GM18519 (cell line): ENCODE measurements around the gene NLGN1.
"Not testable (repeated sequence)": the region's sequence is repeated elsewhere in the genome, so short reads cannot be mapped to it uniquely, and the experiment has no call there.

Experiments
- ATAC-seq: cut with Tn5 transposase; IDR thresholded peaks from one replicate; pipeline ENCODE4 v1.9.1; 2021; ENCODE audit warnings: mild to moderate bottlenecking, moderate library complexity; ENCODE audit not compliant: unreplicated experiment, low FRiP score

The NLGN1 gene

DNA sequence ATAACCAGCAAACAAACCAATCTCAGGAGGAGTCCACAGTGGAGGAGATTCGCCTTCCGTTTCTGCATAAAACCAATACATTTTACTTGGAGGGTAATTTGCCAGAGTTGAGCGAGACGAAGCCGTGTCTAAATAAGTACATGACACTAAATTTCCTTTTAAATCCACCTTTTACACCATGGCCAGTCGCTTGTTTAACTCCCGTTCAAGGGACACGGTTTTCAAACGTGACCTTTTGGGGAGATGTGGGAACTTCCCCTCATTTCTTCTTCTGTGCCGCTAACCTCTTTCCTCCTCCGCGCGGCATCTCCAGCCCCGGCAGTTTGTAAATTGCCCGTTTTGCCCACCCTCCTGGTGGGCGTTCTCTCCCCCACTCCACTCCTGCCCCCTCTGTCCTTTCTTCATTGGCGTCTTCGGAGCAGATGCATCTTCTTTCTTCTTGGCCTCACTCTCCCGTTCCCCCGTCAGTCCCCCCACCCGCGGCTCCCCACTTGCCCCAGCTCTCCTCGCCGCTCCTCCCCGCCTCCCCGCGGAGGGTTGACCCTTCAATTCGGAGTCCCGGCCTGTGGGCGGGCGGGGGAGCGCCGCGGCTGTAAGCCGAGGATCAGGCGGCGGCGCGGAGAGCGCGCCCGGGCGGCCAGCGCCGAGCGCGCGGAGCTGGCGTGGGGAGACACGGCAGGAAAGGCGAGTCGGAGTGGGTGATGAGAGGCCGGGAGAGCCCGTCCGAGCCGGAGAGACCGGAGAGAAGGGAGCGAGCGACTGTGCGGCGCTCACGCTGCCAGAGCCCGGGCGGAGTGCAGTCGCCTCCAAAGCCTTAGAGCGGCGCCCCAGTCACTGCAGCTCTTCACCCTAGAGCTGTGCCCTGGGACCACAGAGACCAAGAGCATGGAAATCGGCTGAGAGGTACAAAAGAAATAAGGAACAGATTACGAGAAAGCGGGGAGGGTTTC, at the start of gene NLGN1:
NLGN1 (plus strand) TSS at position 584 of the 950 bp plus-strand sequence.
- no peak for ATAC-seq

DNA sequence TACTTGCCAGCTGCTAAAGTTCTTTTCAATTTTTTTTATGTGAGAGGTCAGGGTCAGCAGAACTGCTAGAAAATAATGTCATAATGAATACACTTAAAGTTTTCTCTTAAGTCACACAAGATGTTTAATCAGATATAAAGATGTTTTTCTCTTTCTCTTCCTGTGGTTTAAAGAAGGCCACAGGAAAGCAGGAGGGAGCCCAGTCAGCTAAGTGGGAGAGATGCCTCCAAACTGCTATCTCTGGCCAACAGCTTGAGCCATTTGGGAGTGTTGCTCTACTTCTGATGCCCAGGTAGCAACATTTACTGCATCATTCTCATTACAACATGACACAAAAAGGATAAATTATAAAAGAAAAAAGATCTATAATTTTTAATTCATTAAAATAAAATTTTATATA, 45.7 kb upstream of the NLGN1 start:
- no peak for ATAC-seq

DNA sequence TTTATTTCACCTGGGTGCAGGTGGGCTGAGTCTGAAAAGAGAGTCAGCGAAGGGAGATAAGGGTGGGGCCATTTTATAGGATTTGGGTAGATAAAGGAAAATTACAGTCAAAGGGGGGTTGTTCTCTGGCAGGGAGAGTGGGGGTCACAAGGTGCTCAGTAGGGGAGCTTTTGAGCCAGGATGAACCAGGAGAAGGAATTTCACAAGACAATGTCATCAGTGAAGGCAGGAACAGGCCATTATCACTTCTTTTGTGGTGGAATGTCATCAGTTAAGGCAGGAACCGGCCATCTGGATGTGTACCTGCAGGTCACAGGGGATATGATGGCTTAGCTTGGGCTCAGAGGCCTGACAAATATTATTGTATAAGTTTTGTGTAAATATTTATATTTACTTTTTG, 44.4 kb upstream of the NLGN1 start:
- not testable (repeated sequence) for ATAC-seq

DNA sequence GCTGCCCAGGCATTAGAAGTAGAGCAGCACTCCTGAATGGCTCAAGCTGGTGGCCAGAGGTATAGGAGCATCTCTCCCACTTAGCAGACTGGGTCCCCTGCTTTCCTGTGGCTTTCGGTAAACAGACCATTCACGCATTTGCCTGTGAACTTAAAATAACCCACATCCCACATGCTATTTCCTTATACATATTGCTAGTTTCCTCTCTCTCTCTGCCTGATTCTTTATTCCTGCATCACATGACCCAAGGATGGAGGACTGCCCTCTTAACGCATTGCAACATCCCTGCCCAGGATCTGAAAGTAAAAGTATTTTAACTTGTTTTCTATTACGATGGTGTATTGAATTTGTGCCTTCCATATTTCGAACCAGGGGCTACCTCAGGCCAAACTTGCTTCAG, 43.4 kb upstream of the NLGN1 start:
- no peak for ATAC-seq

- ATAC-seq: no peak
Observed at GRCh38 chr3:173371848-173372487, 25.6 kb upstream of the NLGN1 start.

DNA sequence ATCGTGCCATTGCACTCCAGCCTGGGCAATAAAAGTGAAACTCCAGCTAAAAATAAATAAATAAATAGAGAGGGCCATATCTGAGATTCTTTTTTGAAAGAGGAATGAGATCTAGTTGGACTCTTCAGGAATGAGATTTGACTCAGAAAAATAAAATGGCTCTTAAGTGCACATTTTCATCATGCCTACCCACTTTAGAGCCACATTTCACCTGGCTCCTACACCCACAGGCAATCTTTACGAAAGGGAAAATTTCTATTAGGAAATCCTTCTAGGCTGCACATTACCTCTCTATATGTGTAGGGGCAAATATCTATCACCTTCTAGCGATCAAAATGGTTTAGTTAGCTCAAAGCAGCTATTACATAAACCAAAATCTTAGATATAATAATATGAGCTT, 16.9 kb upstream of the NLGN1 start:
- ATAC-seq: no peak

- ATAC-seq: not testable (repeated sequence)
Observed at GRCh38 chr3:173381936-173382335, 15.6 kb upstream of the NLGN1 start.

DNA sequence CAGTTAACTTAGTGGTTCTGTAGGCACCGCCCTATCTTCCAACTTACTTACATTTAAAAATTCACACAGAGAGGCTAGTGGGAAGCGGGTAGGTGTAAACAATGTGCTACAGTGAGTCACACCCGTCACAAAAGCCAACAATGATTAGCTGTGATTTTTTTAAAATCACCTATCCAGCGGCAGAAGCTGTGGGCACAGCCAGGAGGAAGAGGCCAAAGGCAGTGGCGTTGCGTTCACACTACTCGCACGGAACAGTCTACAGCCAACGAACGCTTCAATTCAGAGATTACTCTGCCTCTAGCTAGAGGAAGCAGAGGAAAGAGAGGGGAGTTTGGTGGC, 2.5 kb upstream of the NLGN1 start:
- peak; percentile 34 for ATAC-seq

- ATAC-seq: peak; percentile 96
Observed at GRCh38 chr3:173395412-173396181, 1.9 kb upstream of the NLGN1 start.

DNA sequence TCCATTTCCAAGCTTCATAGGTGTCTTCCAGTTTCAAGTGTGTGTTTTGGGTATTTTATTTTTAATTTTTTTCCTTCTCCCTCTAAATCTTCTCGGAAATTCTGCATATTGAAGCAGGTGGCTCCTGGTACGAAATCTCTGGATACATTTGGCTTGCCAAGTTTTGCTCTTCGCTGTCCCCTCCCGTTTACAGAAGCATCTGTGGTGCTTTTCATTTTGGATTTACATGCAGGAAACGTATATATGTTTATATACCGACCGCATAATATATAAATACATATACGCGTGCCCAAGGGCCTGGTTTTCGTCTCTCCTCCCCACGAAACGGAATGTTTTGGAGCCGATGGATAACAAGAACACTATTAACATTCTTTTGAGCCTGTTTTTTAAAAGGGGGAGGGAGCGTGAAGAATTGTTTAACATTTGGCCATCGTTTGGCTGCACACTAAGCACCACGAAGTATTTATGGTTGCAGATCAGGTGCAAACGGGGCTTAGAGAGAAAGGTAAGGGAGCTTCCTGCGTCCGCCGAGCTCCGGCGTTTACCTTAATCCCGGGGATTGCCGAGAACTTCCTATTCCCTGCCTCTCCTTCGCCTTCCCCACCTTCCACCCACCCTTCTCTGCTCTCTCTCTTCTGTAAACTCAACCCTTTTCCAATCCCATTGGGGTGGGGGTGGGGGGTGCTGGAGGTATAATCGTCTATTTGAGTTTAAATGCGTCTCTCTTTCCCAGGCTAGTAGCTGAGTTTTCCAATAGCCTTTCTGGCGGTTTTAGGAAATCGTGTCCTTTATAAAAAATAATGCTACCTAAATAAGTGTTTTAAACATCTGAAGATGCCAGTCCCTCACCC, 1.1 kb upstream of the NLGN1 start:
- ATAC-seq: no peak

DNA sequence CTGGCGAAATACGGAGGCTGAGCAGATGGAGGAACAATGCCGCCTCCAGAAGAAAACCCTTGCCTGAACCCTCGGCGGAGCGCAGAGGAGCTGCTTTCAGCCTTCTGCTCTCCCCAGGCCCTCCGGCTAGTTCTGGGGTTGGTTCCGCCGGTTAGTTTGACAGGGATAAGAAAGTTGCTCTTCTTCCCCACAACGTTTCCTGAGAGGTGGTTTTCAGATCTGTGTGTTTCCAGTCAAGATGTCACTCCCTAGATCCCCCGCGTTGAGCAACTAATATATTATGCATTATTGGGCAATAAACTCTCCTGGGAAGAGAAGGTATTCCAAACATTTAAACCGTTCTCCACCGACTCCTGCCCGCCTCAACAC, 551 bp downstream of the NLGN1 start:
- no peak for ATAC-seq

- no peak for ATAC-seq
Observed at GRCh38 chr3:173399044-173399443, 1.5 kb downstream of the NLGN1 start.

DNA sequence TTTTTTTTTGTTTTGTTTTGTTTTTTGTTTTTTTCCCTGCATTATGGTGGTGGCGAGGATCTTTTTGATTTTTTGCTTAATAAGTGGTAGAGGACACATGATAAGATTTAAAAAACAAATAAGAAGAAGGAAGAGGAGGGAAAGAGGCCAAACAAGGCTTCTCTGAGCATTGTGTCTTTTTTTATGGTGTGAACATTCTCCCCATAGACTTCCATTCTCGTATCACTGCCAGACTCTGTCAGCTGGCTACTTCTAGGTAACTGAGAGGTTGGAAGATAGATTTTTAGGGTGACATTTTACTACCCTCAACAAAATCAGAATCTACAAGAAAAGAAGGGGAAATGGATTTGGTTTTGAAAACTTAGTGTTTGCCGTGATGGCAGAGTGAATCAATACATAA, 3.8 kb downstream of the NLGN1 start:
- no peak for ATAC-seq

DNA sequence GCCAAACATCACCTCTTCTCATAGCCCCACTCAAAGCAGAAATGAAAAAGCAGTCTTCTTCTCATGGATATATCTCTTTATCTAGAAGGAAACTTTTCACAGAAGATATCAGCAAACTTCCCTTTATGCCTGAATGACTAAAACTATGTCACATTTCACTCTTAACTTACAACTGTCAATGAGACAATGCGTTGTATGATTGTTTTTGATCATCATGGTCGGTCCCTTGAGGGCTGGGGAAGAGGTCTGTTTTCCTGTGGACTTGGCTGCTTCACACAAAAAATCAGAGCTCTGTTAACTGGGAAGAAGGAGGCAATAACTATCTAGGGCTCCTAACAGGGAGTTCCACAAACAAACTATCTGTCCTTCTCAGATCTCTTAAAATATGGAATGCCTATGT, 5.1 kb downstream of the NLGN1 start:
- no peak for ATAC-seq

DNA sequence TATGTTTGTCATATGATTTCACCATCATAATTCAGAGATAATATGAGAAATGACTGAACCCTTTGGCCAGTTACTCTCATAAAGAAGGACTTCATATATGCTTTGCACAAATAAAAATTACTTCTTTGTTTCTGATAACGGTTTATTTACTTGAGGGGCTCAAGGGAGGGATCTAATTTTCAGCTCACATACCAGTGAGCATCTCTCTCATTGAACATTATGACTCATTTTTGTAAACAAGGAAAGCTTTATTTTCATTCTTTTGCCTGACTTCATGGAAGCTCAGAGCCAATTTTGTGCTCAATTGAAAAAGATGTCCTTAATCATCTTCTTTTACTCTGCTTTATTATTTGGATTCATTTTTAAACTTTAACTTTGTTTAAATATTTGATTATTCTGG, 5.8 kb downstream of the NLGN1 start:
- no peak for ATAC-seq

DNA sequence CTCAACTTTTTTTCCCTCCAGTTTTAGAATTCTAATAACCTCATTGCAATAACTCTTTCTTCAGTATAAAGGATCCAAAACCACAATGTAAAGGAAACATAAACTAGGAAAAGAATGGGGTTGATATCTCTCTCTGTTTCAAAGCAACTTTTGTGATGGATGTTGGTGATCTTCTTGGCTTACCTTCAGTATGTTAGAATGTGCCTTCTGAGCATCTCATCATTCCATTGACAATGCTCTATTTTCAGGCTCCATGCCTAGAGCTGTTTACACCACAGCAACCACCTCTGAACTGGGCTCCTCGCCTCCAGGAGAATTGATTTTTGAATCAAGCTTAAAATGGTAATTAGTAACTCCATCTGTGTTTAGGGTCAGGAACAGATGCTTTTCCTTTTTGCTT, 6.6 kb downstream of the NLGN1 start:
- no peak for ATAC-seq

GRCh38 chr3:173410436-173410835, 12.9 kb downstream of the NLGN1 start:
- ATAC-seq: no peak

DNA sequence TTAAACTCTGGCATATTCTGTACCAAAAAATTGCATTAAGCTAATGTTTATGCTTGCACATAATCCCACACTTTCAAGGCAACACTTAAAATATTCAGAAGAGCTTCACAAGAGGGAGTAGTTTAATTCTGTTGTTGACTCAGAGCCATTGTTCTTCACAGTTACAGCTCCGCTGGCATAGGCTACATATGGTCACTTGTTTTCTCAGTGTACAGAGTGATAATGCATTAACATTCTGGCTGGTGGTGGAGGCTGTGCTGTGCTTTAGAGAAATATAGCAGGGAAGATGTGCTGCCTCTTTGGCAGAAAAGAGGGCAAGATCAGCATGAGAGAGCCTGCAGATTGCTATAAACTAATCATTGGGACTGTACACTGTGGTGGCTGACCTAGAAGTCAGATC, 13.3 kb downstream of the NLGN1 start:
- ATAC-seq: no peak

DNA sequence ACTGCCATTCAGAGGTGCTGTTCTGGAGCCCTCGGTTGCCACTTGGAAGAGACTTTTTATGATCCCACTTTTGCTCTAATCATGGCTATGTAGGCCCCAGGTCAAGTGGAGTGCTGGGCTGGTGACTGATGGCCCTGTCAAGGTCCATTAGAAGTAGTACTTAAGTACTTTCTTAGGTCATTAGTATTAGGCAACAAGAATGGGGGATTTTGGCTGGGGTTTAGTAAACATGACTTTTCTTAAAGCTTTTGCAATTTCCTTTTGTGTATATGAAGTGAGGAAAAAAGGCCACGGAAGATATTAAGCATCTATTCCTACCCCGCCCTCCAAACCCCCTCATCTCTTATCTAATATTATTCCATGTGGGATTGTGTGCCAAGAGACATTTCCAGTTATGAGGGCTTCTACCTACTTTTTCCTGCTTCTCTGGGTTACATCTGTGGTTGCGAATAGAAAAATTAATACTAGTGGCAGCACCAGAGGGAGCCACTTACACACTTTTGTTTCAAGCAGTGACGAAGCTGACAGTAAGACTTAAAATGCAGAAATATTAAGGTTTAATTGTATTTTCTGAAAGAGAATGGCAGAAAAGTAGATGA, 13.9 kb downstream of the NLGN1 start:
- ATAC-seq: peak; percentile 63

GRCh38 chr3:173416070-173416469, 18.5 kb downstream of the NLGN1 start:
- ATAC-seq: no peak
